Neuronal stem cell (in vitro differentiated cells): Measurements from ENCODE around the gene SNX3.
A peak's percentile ranks its signal among the peaks of the same experiment; 100 is the strongest.

Experiments used
- DNase-seq: peaks from one replicate; pipeline ENCODE4 v3.0.0-alpha.2; 2013; ENCODE audit warnings: low spot score
- H2AFZ ChIP-seq: one replicate; pipeline ENCODE4 v1.6.1; 2013; ENCODE audit warnings: mild to moderate bottlenecking, low read length, inconsistent platforms
- H2AK5ac ChIP-seq: 2 replicates; pipeline ENCODE4 v1.6.1; 2013; ENCODE audit warnings: low read depth, mild to moderate bottlenecking, inconsistent platforms, low read length, moderate library complexity, mixed read lengths
- H2BK120ac ChIP-seq: 2 replicates; pipeline ENCODE4 v1.6.1; 2013; ENCODE audit warnings: low read depth, mild to moderate bottlenecking, inconsistent platforms, low read length, moderate library complexity, mixed read lengths
- H2BK12ac ChIP-seq: one replicate; pipeline ENCODE4 v1.6.1; 2013; ENCODE audit warnings: low read length, inconsistent platforms
- H2BK15ac ChIP-seq: 2 replicates; pipeline ENCODE4 v1.6.1; 2013; ENCODE audit warnings: mild to moderate bottlenecking, low read length, inconsistent platforms, mixed read lengths
- H2BK5ac ChIP-seq: one replicate; pipeline ENCODE4 v1.6.1; 2013; ENCODE audit warnings: inconsistent platforms, mild to moderate bottlenecking, low read length, moderate library complexity
- H3K14ac ChIP-seq: one replicate; pipeline ENCODE4 v1.6.1; 2013; ENCODE audit warnings: low read length, inconsistent platforms
- H3K18ac ChIP-seq: 2 replicates; pipeline ENCODE4 v1.6.1; 2013; ENCODE audit warnings: low read length, inconsistent platforms
- H3K23ac ChIP-seq: 2 replicates; pipeline ENCODE4 v1.6.1; 2013; ENCODE audit warnings: low read depth, mild to moderate bottlenecking, mixed read lengths, low read length, inconsistent platforms; ENCODE audit not compliant: poor library complexity
- H3K27ac ChIP-seq: replicated peaks from 3 replicates; pipeline ENCODE4 v1.5.1; 2013; ENCODE audit warnings: low read length, inconsistent platforms
- H3K27me3 ChIP-seq, 3 experiments: 2 replicates each; pipeline ENCODE4 v1.6.1; 2013; ENCODE audit warnings: low read length in 3 of 3, mild to moderate bottlenecking in 2 of 3, inconsistent platforms in 1 of 3, low read depth in 1 of 3, mixed read lengths in 1 of 3, moderate library complexity in 1 of 3; ENCODE audit not compliant: control insufficient read depth in 3 of 3, insufficient read depth in 3 of 3
- H3K36me3 ChIP-seq, 2 donors: replicated peaks in 1 of 2; 2 replicates each; pipeline ENCODE4 v1.6.1; 2013; ENCODE audit warnings: low read length in 2 of 2; ENCODE audit not compliant: control insufficient read depth in 2 of 2, insufficient read depth in 2 of 2
- H3K4ac ChIP-seq: 2 replicates; pipeline ENCODE4 v1.6.1; 2013; ENCODE audit warnings: inconsistent platforms, mild to moderate bottlenecking, low read length, moderate library complexity
- H3K4me1 ChIP-seq, 2 donors: 1 replicate in 1 of 2; 2 replicates in 1 of 2; pipeline ENCODE4 v1.6.1; 2013; ENCODE audit warnings: low read length in 2 of 2, low read depth in 1 of 2; ENCODE audit not compliant: control insufficient read depth in 2 of 2, insufficient read depth in 1 of 2
- H3K4me2 ChIP-seq: one replicate; pipeline ENCODE4 v1.6.1; 2013; ENCODE audit warnings: mild to moderate bottlenecking, low read length, inconsistent platforms; ENCODE audit not compliant: insufficient read depth, poor library complexity, severe bottlenecking
- H3K4me3 ChIP-seq, 2 donors: 2 replicates each; pipeline ENCODE4 v1.5.1; 2013; ENCODE audit warnings: low read length in 2 of 2, mild to moderate bottlenecking in 2 of 2, inconsistent platforms in 1 of 2, moderate library complexity in 1 of 2
- H3K79me1 ChIP-seq: one replicate; pipeline ENCODE4 v1.6.1; 2013; ENCODE audit warnings: low read depth, mild to moderate bottlenecking, inconsistent platforms, low read length, moderate library complexity
- H3K9ac ChIP-seq: one replicate; pipeline ENCODE4 v1.6.1; 2013; ENCODE audit warnings: mild to moderate bottlenecking, low read depth, low read length, inconsistent platforms; ENCODE audit not compliant: poor library complexity
- H3K9me3 ChIP-seq, 2 donors: replicated peaks in 1 of 2; 2 replicates each; pipeline versions ENCODE3 to v1.6.1; 2013; ENCODE audit warnings: low read length in 2 of 2, mild to moderate bottlenecking in 2 of 2, inconsistent platforms in 1 of 2, low read depth in 1 of 2, mixed read lengths in 1 of 2, moderate library complexity in 1 of 2; ENCODE audit not compliant: control insufficient read depth in 2 of 2, insufficient read depth in 1 of 2
- H4K8ac ChIP-seq: one replicate; pipeline ENCODE4 v1.6.1; 2013; ENCODE audit warnings: low read depth, mild to moderate bottlenecking, inconsistent platforms, low read length, moderate library complexity
- H4K91ac ChIP-seq: one replicate; pipeline ENCODE4 v1.6.1; 2013; ENCODE audit warnings: low read length, low read depth, mild to moderate bottlenecking, inconsistent platforms; ENCODE audit not compliant: poor library complexity
- WGBS, 2 donors: extraction: QIAGEN DNeasy Blood & Tissue Kit; methylation state at CpG; one replicate each; pipeline ENCODE4 v1.1.7; 2013; ENCODE audit warnings: missing lambda C conversion rate in 2 of 2, mixed read lengths in 1 of 2; ENCODE audit not compliant: insufficient read length in 2 of 2, insufficient replicate concordance in 1 of 2; ENCODE audit errors: extremely low coverage in 2 of 2; 5-methylcytosine and 5-hydroxymethylcytosine counted together

Gene SNX3

GRCh38 chr6:108302386-108302785 is 41.5 kb upstream of the SNX3 start:
- no peak for DNase-seq
- WGBS, 2 donors, result no CpG with 5 or more reads among the region's 5 CpGs

GRCh38 chr6:108295676-108296075 is 34.8 kb upstream of the SNX3 start:
- WGBS, 2 donors, result no CpG with 5 or more reads among the region's 7 CpGs
- Histone ChIP-seq H3K4me3 (peak overlapping the region; percentile 66 to 83), H3K27me3 (no peaks in the 10 kb centered on the region), H3K14ac (no peak overlapping the region), H3K4me1 (peaks cover 1 to 5% of the 10 kb centered on the region in 2 donors), H3K4ac (no peak overlapping the region), H4K8ac (no peak overlapping the region), H3K4me2 (peak overlapping the region; percentile 79), H2BK12ac (no peak overlapping the region), H3K18ac (no peak overlapping the region), H2BK5ac (no peak overlapping the region), H2BK120ac (no peak overlapping the region), H2AFZ (peak overlapping the region; percentile 90), H3K9me3 (no peaks in the 10 kb centered on the region), H3K9ac (no peak overlapping the region), H2BK15ac (no peak overlapping the region), H3K27ac (no peak overlapping the region), H2AK5ac (no peak overlapping the region), H3K79me1 (no peaks in the 10 kb centered on the region), H3K23ac (no peak overlapping the region), H4K91ac (no peak overlapping the region), H3K36me3 (no peaks in the 10 kb centered on the region)
- DNase-seq, result no peak

More at GRCh38 chr6:108302386-108302785, 41.5 kb upstream of the SNX3 start:
- Histone ChIP-seq H3K4ac (no peak overlapping the region), H3K18ac (no peak overlapping the region), H2BK5ac (no peak overlapping the region), H3K27ac (no peak overlapping the region), H3K9ac (no peak overlapping the region), H3K27me3 (no peaks in the 10 kb centered on the region), H4K91ac (no peak overlapping the region), H3K14ac (no peak overlapping the region), H3K4me1 (no peaks in the 10 kb centered on the region), H3K79me1 (no peaks in the 10 kb centered on the region), H4K8ac (no peak overlapping the region), H2AK5ac (no peak overlapping the region), H3K4me3 (no peak overlapping the region), H2BK12ac (no peak overlapping the region), H3K9me3 (no peaks in the 10 kb centered on the region), H3K4me2 (no peak overlapping the region), H3K36me3 (no peaks in the 10 kb centered on the region), H3K23ac (no peak overlapping the region), H2AFZ (no peak overlapping the region), H2BK15ac (no peak overlapping the region), H2BK120ac (no peak overlapping the region)

- no peaks in the 10 kb centered on the region for H3K9me3 ChIP-seq
- peak within 1 kb of the TSS; percentile 58 for H2AK5ac ChIP-seq
- H3K27ac ChIP-seq, result peak within 1 kb of the TSS; percentile 74
- WGBS, 2 donors, result no CpG with 5 or more reads among the region's 46 CpGs
- H2BK120ac ChIP-seq, result peak within 1 kb of the TSS; percentile 22
- H2BK12ac ChIP-seq, result no peak within 1 kb of the TSS
- peak within 1 kb of the TSS; percentile 96 for H3K18ac ChIP-seq
- H4K91ac ChIP-seq, result no peak within 1 kb of the TSS
- H3K4me1 ChIP-seq, result peaks cover 1 to 5% of the 10 kb centered on the region in 2 donors
- peak within 1 kb of the TSS; percentile 43 for H2BK5ac ChIP-seq
- peak within 1 kb of the TSS; percentile 66 to 83 for H3K4me3 ChIP-seq
- peak within 1 kb of the TSS; percentile 60 for H3K14ac ChIP-seq
- H2BK15ac ChIP-seq, result peak within 1 kb of the TSS; percentile 27
- no peaks in the 10 kb centered on the region for H3K27me3 ChIP-seq
- H3K79me1 ChIP-seq, result no peaks in the 10 kb centered on the region
- DNase-seq, result peak; percentile 81
- no peak within 1 kb of the TSS for H4K8ac ChIP-seq
- no peak within 1 kb of the TSS for H3K4ac ChIP-seq
- H3K4me2 ChIP-seq, result peak within 1 kb of the TSS; percentile 79
- peak within 1 kb of the TSS; percentile 90 for H2AFZ ChIP-seq
- peak within 1 kb of the TSS; percentile 80 for H3K9ac ChIP-seq
- peak within 1 kb of the TSS; percentile 76 for H3K23ac ChIP-seq
- H3K36me3 ChIP-seq, result no peaks in the 10 kb centered on the region
Observed at GRCh38 chr6:108294727-108295625, 34.1 kb upstream of the SNX3 start, which contains the start of gene AFG1L. Gene AFG1L (plus strand): TSS chr6:108295054. CDS start chr6:108295080, 26 bp downstream.

- Histone ChIP-seq H3K4me1 (peaks cover 1 to 5% of the 10 kb centered on the region in 2 donors), H2BK12ac (no peak overlapping the region), H3K4me3 (peak overlapping the region; percentile 66 to 83), H3K9me3 (no peaks in the 10 kb centered on the region), H4K8ac (no peak overlapping the region), H2BK5ac (no peak overlapping the region), H3K27me3 (no peaks in the 10 kb centered on the region), H3K4me2 (peak overlapping the region; percentile 79), H3K27ac (no peak overlapping the region), H3K36me3 (no peaks in the 10 kb centered on the region), H2AFZ (peak overlapping the region; percentile 90), H2AK5ac (no peak overlapping the region), H4K91ac (no peak overlapping the region), H2BK15ac (peak overlapping the region; percentile 27), H3K18ac (no peak overlapping the region), H3K4ac (no peak overlapping the region), H3K23ac (no peak overlapping the region), H2BK120ac (no peak overlapping the region), H3K9ac (no peak overlapping the region), H3K79me1 (no peaks in the 10 kb centered on the region), H3K14ac (no peak overlapping the region)
- no peak for DNase-seq
- no CpG with 5 or more reads among the region's 16 CpGs for WGBS, 2 donors
Observed at GRCh38 chr6:108294297-108294726, 33.5 kb upstream of the SNX3 start.
